ENCODE measurements around the gene FAM111B. TPM values are rescaled to one million over a fixed set of nuclear protein-coding genes. Genes with fewer than 3 reads are reported as not detected.
"Not testable (repeated sequence)": the region's sequence is repeated elsewhere in the genome, so short reads cannot be mapped to it uniquely, and the experiment has no call there.

The FAM111B gene
- total and polyA plus RNA-seq, 8 donors = 0.05 to 0.73 (median 0.19) TPM; not detected in 1

DNA sequence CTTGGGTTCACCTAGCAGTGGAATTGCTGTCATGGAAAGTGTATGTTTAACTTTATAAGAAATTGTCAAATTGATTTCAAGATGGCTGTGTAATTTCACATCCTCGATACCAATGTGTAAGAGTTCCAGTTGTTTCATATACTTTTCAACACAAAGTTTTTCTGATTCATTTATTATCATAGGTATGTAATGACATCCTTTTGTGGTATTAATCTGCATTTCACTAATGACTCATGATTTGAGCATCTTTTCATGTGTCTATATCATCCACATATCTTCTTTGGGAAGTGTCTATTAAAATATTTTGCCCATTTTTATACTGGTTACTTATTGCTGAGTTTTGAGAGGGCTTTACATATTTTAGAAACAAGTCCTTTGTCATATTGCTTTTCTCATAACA is 38.0 kb upstream of the FAM111B start:
- intact Hi-C loops (cut with DNase I) = loop anchor here in 1 of 3 donors (10.0 kb wide), 1 partner anchor 114 kb away; no protein-coding TSS in a partner anchor
- no peak for FAIRE-seq
- Histone ChIP-seq H3K36me3 (no peaks in the 10 kb centered on the region), H3K4me1 (no peaks in the 10 kb centered on the region), H3K9me3 (no peaks in the 10 kb centered on the region), H3K27ac (no peak overlapping the region), H3K4me3 (no peak overlapping the region), H3K27me3 (peaks cover 0 to 25% (median 0%) of the 10 kb centered on the region in 4 donors)
- no peak for DNase-seq
- 36 to 71% methylated on average over 1 of the region's 1 CpG for WGBS, 2 donors
- no peak for ATAC-seq
- TF ChIP-seq, protein P1, sequence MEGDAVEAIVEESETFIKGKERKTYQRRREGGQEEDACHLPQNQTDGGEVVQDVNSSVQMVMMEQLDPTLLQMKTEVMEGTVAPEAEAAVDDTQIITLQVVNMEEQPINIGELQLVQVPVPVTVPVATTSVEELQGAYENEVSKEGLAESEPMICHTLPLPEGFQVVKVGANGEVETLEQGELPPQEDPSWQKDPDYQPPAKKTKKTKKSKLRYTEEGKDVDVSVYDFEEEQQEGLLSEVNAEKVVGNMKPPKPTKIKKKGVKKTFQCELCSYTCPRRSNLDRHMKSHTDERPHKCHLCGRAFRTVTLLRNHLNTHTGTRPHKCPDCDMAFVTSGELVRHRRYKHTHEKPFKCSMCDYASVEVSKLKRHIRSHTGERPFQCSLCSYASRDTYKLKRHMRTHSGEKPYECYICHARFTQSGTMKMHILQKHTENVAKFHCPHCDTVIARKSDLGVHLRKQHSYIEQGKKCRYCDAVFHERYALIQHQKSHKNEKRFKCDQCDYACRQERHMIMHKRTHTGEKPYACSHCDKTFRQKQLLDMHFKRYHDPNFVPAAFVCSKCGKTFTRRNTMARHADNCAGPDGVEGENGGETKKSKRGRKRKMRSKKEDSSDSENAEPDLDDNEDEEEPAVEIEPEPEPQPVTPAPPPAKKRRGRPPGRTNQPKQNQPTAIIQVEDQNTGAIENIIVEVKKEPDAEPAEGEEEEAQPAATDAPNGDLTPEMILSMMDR (IDR thresholded peaks at IDR 0.05) = no peak

- FAIRE-seq = no peak
- peak in 1 of 6 donors; percentile 55 for DNase-seq
- intact Hi-C loops (cut with DNase I) = no loop called here
- TF ChIP-seq, protein P1 (IDR thresholded peaks at IDR 0.05) = no peak
- Histone ChIP-seq H3K36me3 (no peaks in the 10 kb centered on the region), H3K9me3 (no peaks in the 10 kb centered on the region), H3K27me3 (peaks cover 0 to 16% (median 0%) of the 10 kb centered on the region in 4 donors), H3K4me3 (no peak overlapping the region), H3K27ac (no peak overlapping the region), H3K4me1 (no peaks in the 10 kb centered on the region)
- 80 to 84% methylated on average over 8 of the region's 8 CpGs for WGBS, 2 donors
- ATAC-seq = no peak
Measured at GRCh38 chr11:59076876-59077571, 30.0 kb upstream of the FAM111B start.

DNA sequence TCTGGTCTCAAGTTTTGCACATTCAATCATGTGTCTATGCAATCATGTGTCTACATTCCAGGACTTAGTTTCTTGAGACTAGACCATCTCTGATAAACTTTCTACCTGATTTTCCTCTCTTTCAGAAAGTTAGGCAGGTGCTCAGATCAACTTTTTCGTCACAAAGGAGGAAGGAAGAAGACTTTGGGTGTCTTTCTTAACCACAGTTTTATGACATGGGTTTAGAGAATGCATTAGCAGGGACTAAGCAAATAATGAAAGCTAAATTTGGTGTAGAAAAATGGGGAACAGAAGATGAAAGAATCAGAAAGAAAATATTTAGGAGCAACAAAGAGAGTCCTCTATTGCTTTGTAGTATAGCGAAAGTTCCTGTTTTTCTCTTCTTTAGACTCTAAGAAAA is 28.6 kb upstream of the FAM111B start:
- H3K4me3 ChIP-seq = no peak overlapping the region
- ATAC-seq (no peak), FAIRE-seq (no peak), DNase-seq (no peak)
- H3K9me3 ChIP-seq = no peaks in the 10 kb centered on the region
- TF ChIP-seq, protein P1 (IDR thresholded peaks at IDR 0.05) = no peak
- H3K36me3 ChIP-seq = no peaks in the 10 kb centered on the region
- peaks cover 0 to 6% (median 0%) of the 10 kb centered on the region in 4 donors for H3K27me3 ChIP-seq
- no peak overlapping the region for H3K27ac ChIP-seq
- H3K4me1 ChIP-seq = no peaks in the 10 kb centered on the region
- intact Hi-C loops (cut with DNase I) = no loop called here
- WGBS, 2 donors = 72% methylated on average over 2 of the region's 2 CpGs

DNA sequence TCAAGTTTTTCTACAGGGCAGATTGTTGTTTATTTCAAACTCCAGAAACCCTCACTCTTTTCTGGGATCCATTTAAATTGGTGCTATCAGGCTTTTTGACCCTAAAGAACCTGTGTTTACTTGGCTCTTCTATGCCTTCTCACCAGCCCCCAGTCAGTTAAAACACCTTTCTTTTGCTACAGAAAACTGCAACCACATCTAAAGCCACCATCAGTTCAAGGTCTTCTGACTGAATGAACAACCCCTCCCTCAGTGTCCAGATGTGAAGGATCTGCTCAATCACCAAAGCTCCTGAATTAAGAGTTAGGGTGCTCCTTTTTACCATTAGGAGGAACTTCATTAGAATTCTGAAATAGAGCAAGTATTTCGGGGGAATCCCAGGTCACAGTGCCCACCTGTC is 28.0 kb upstream of the FAM111B start:
- ATAC-seq (no peak), DNase-seq (no peak), FAIRE-seq (no peak)
- 82 to 83% methylated on average over 1 of the region's 1 CpG for WGBS, 2 donors
- TF ChIP-seq, protein P1 (IDR thresholded peaks at IDR 0.05) = no peak
- no peaks in the 10 kb centered on the region for H3K4me1 ChIP-seq
- no peak overlapping the region for H3K27ac ChIP-seq
- H3K36me3 ChIP-seq = no peaks in the 10 kb centered on the region
- H3K4me3 ChIP-seq = no peak overlapping the region
- H3K9me3 ChIP-seq = no peaks in the 10 kb centered on the region
- H3K27me3 ChIP-seq = peaks cover 0 to 2% (median 0%) of the 10 kb centered on the region in 4 donors
- intact Hi-C loops (cut with DNase I) = no loop called here

GRCh38 chr11:59080421-59080820 is 26.6 kb upstream of the FAM111B start:
- H3K9me3 ChIP-seq; H3K27ac ChIP-seq; intact Hi-C loops (cut with DNase I); FAIRE-seq; H3K36me3 ChIP-seq; H3K27me3 ChIP-seq; H3K4me1 ChIP-seq; DNase-seq; H3K4me3 ChIP-seq; ATAC-seq: not testable (repeated sequence)
- 86 to 90% methylated on average over 2 of the region's 2 CpGs for WGBS, 2 donors

- DNase-seq; H3K4me1 ChIP-seq; H3K27ac ChIP-seq; H3K36me3 ChIP-seq; H3K9me3 ChIP-seq; ATAC-seq; FAIRE-seq; H3K4me3 ChIP-seq; H3K27me3 ChIP-seq; intact Hi-C loops (cut with DNase I): not testable (repeated sequence)
- 63 to 68% methylated on average over 4 of the region's 4 CpGs for WGBS, 2 donors
Measured at GRCh38 chr11:59081430-59082020, 25.5 kb upstream of the FAM111B start.

GRCh38 chr11:59086007-59086406 is 21.0 kb upstream of the FAM111B start, which contains the start of gene GLYATL1B:
TSS of gene GLYATL1B (plus strand) at chr11:59086307. CDS start at chr11:59086307, 0 bp downstream.
- H3K4me1 ChIP-seq; H3K36me3 ChIP-seq; FAIRE-seq; DNase-seq; H3K4me3 ChIP-seq; intact Hi-C loops (cut with DNase I); H3K27me3 ChIP-seq; H3K27ac ChIP-seq; H3K9me3 ChIP-seq; ATAC-seq: not testable (repeated sequence)
- 86 to 90% methylated on average over 5 of the region's 5 CpGs for WGBS, 2 donors

Data from pancreas (tissue), 10 donors.